Left ventricle myocardium superior (tissue), 1 donor: ENCODE measurements around the gene ZFP37. TPM values are rescaled to one million over a fixed set of nuclear protein-coding genes. Genes with fewer than 3 reads are reported as not detected.
"Not testable (repeated sequence)": the region's sequence is repeated elsewhere in the genome, so short reads cannot be mapped to it uniquely, and the experiment has no call there.

Experiments used
- ATAC-seq: fragments of 200-7000 bp; cut with Tn5 transposase; one replicate; pipeline ENCODE4 v1.9.1; 2020; ENCODE audit warnings: mild to moderate bottlenecking, moderate library complexity
- DNase-seq: peaks from one replicate; pipeline ENCODE4 v3.0.0-alpha.2; 2020
- intact Hi-C: fragments of 100-400 bp; cut with micrococcal nuclease; formaldehyde crosslinking; loops from one replicate; pipeline ENCODE4 v1.11.0; 2022
- long read RNA-seq: library from polyadenylated mRNA; unstranded; transcript quantifications from one replicate; pipeline ENCODE4 v2.0.0, GENCODE V29; 2021
- total RNA-seq: library from RNA; stranded (reverse); fragmentation: NEBNext Ultra II Directional; extraction: Animal tissue kit (Norgen Biotek cat#: 25700); gene quantifications from one replicate; pipeline ENCODE4 v1.2.1, GENCODE V29; 2021
- donor health status: DM: no; HTN: yes; CAD: no; lungs with severe emphysema.

The ZFP37 gene
- total RNA-seq: 0.82 TPM
- long read RNA-seq, full-length matches to known transcripts: 6 of 7 reads
- long read RNA-seq, partial matches to known transcripts: 0 of 7 reads
- long read RNA-seq, other reads (novel, unspliced or antisense): 1 of 7 reads

- intact Hi-C loops: no loop called here
- DNase-seq (peak; percentile 95), ATAC-seq (peak; percentile 100)
Measured at GRCh38 chr9:113056191-113057106, at the start of gene ZFP37. Gene ZFP37, minus strand, starts transcription at chr9:113056724. Its CDS starts 36 bp downstream, at chr9:113056688.

GRCh38 chr9:113105345-113105744, 48.8 kb upstream of the ZFP37 start:
- DNase-seq, intact Hi-C loops, ATAC-seq: not testable (repeated sequence)

GRCh38 chr9:113095561-113095960, 39.0 kb upstream of the ZFP37 start:
- no peak for DNase-seq
- intact Hi-C loops: no loop called here
- ATAC-seq: no peak

- peak; percentile 16 for DNase-seq
- ATAC-seq, intact Hi-C loops: not testable (repeated sequence)
Measured at GRCh38 chr9:113089924-113090323, 33.4 kb upstream of the ZFP37 start.

- DNase-seq: peak; percentile 2
- intact Hi-C loops, ATAC-seq: not testable (repeated sequence)
Measured at GRCh38 chr9:113089143-113089505, 32.6 kb upstream of the ZFP37 start.

GRCh38 chr9:113088456-113089142, 32.1 kb upstream of the ZFP37 start:
- ATAC-seq, intact Hi-C loops: not testable (repeated sequence)
- DNase-seq: peak; percentile 20

- ATAC-seq, intact Hi-C loops, DNase-seq: not testable (repeated sequence)
Measured at GRCh38 chr9:113062932-113063310, 6.4 kb upstream of the ZFP37 start.

- intact Hi-C loops, ATAC-seq, DNase-seq: not testable (repeated sequence)
Measured at GRCh38 chr9:113062256-113062931, 5.9 kb upstream of the ZFP37 start.

GRCh38 chr9:113061072-113061850, 4.7 kb upstream of the ZFP37 start:
- DNase-seq, ATAC-seq, intact Hi-C loops: not testable (repeated sequence)

GRCh38 chr9:113059581-113060284, 3.2 kb upstream of the ZFP37 start:
- ATAC-seq, DNase-seq, intact Hi-C loops: not testable (repeated sequence)

- ATAC-seq: no peak
- DNase-seq: no peak
- intact Hi-C loops: no loop called here
Measured at GRCh38 chr9:113057193-113057592, 669 bp upstream of the ZFP37 start.

GRCh38 chr9:113042884-113043657, 13.5 kb downstream of the ZFP37 start:
- intact Hi-C loops: no loop called here
- DNase-seq (no peak), ATAC-seq (no peak)

GRCh38 chr9:113026200-113026599, 30.3 kb downstream of the ZFP37 start:
- intact Hi-C loops: no loop called here
- DNase-seq (no peak), ATAC-seq (no peak)

- ATAC-seq: no peak
- no peak for DNase-seq
- intact Hi-C loops: no loop called here
Measured at GRCh38 chr9:113018247-113018646, 38.3 kb downstream of the ZFP37 start.

- DNase-seq (no peak), ATAC-seq (no peak)
- intact Hi-C loops: no loop called here
Measured at GRCh38 chr9:113012492-113012891, 44.0 kb downstream of the ZFP37 start.

- peak; percentile 89 for ATAC-seq
- intact Hi-C loops: no loop called here
- peak; percentile 78 for DNase-seq
Measured at GRCh38 chr9:113011911-113012381, 44.6 kb downstream of the ZFP37 start, which contains the start of gene ZNF883. Gene ZNF883, minus strand, starts transcription at chr9:113012192.

GRCh38 chr9:113005777-113006176, 50.7 kb downstream of the ZFP37 start:
- intact Hi-C loops: no loop called here
- DNase-seq (no peak), ATAC-seq (no peak)
